Subcutaneous abdominal adipose tissue (tissue), 5 donors: Measurements from ENCODE around the gene CHRM2.
A peak's percentile ranks its signal among the peaks of the same experiment; 100 is the strongest.
"Not testable (repeated sequence)": the region's sequence is repeated elsewhere in the genome, so short reads cannot be mapped to it uniquely, and the experiment has no call there.

Experiments
- H3K27ac ChIP-seq: one replicate; pipeline ENCODE4 v1.7.0; 2013; ENCODE audit warnings: low read depth, mild to moderate bottlenecking, inconsistent platforms, low read length, moderate library complexity
- H3K27me3 ChIP-seq, 5 donors: one replicate each; pipeline ENCODE4 v1.7.0; 2013; ENCODE audit warnings: low read length in 5 of 5, inconsistent platforms in 1 of 5; ENCODE audit not compliant: control insufficient read depth in 5 of 5, insufficient read depth in 4 of 5
- H3K36me3 ChIP-seq, 5 donors: one replicate each; pipeline ENCODE4 v1.7.0; 2013; ENCODE audit warnings: low read length in 5 of 5; ENCODE audit not compliant: control insufficient read depth in 5 of 5, insufficient read depth in 5 of 5
- H3K4me1 ChIP-seq, 5 donors: one replicate each; pipeline ENCODE4 v1.7.0; 2013; ENCODE audit warnings: low read length in 5 of 5, mild to moderate bottlenecking in 3 of 5, moderate library complexity in 1 of 5; ENCODE audit not compliant: control insufficient read depth in 5 of 5, insufficient read depth in 5 of 5
- H3K4me3 ChIP-seq, 5 donors: one replicate each; pipeline ENCODE4 v1.7.0; 2013; ENCODE audit warnings: low read length in 5 of 5, low read depth in 1 of 5
- H3K9ac ChIP-seq, 5 donors: one replicate each; pipeline ENCODE4 v1.7.0; 2013; ENCODE audit warnings: low read length in 5 of 5, mild to moderate bottlenecking in 4 of 5, moderate library complexity in 3 of 5
- H3K9me3 ChIP-seq, 5 donors: one replicate each; pipeline ENCODE4 v1.7.0; 2013; ENCODE audit warnings: low read length in 5 of 5; ENCODE audit not compliant: control insufficient read depth in 5 of 5
- donor health status: healthy.
- donor health status: healthy.
- donor health status: healthy.
- donor health status: healthy.
- donor health status: healthy.

CHRM2 gene

GRCh38 chr7:136868496-136869000, at the start of gene CHRM2:
Gene CHRM2 (plus strand): TSS chr7:136868652. CDS start chr7:137014866, 146,214 bp downstream.
- Histone ChIP-seq H3K9me3 (no peaks in the 10 kb centered on the region), H3K36me3 (no peaks in the 10 kb centered on the region), H3K4me3 (peak within 1 kb of the TSS in 2 of 5 donors; percentile 6 to 27), H3K9ac (no peak within 1 kb of the TSS), H3K27me3 (peaks cover 29 to 50% (median 36%) of the 10 kb centered on the region in 5 donors), H3K4me1 (peaks cover 0 to 33% (median 30%) of the 10 kb centered on the region in 5 donors), H3K27ac (no peak within 1 kb of the TSS)

DNA sequence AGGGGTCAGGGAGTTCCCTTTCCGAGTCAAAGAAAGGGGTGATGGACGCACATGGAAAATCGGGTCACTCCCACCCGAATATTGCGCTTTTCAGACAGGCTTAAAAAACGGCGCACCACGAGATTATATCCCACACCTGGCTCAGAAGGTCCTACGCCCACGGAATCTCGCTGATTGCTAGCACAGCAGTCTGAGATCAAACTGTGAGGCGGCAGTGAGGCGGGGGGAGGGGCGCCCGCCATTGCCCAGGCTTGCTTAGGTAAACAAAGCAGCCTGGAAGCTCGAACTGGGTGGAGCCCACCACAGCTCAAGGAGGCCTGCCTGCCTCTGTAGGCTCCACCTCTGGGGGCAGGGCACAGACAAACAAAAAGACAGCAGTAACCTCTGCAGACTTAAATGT, 37.1 kb upstream of the CHRM2 start:
- H3K36me3 ChIP-seq, H3K27ac ChIP-seq, H3K4me3 ChIP-seq, H3K9ac ChIP-seq, H3K27me3 ChIP-seq, H3K4me1 ChIP-seq, H3K9me3 ChIP-seq: not testable (repeated sequence)

DNA sequence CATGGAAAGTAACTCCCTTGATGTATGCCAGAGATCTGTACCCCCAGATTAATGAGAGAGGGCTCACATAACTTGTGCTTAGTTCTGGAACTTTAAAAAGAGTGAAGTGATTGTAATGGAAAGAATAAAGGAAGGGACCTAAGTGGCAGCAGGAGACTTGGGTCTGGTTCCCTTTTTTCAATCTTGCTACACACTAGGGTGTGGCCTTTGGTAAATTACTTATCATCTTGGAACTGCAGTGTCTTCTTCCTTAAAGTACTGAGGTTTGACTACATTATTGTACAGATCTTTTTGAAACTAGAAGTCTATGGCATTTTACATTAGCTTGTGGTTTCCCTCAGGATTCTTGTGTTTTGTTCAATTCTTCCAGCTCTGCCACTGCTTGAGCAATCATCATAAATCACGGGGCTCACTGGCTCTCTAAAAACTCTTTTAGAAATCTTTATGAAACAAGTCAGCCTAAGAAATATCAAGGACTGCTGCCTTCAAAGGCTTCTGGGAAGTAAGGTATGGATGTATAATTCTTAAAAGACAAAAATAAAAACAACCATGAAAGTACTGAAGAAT, 22.5 kb upstream of the CHRM2 start:
- no peaks in the 10 kb centered on the region for H3K36me3 ChIP-seq
- H3K27me3 ChIP-seq: peaks cover 0 to 3% (median 0%) of the 10 kb centered on the region in 5 donors
- H3K9ac ChIP-seq: no peak overlapping the region
- no peak overlapping the region for H3K27ac ChIP-seq
- H3K4me3 ChIP-seq: no peak overlapping the region
- no peaks in the 10 kb centered on the region for H3K4me1 ChIP-seq
- H3K9me3 ChIP-seq: peaks cover 0 to 4% (median 0%) of the 10 kb centered on the region in 5 donors

DNA sequence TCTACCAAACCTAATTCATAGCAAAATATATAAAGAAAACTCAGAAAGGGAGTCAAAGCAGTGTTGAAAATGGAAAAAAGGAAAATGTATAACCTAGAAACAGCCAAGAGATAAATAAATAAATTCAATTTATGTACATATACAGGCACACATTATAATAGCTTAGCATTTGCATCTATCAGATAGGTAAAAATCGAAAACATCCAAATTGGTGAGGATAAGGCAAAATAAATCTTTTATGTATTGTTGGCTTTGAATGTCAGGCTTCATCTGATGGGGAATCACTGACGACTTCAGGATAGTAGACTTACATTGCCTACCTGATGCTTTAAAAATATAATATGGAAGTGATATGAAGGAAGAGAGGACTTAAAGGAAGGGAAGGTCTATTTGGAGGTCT, 20.6 kb upstream of the CHRM2 start:
- Histone ChIP-seq H3K4me3 (no peak overlapping the region), H3K9me3 (no peaks in the 10 kb centered on the region), H3K27me3 (peaks cover 0 to 3% (median 0%) of the 10 kb centered on the region in 5 donors), H3K9ac (no peak overlapping the region), H3K36me3 (no peaks in the 10 kb centered on the region), H3K27ac (no peak overlapping the region), H3K4me1 (no peaks in the 10 kb centered on the region)

DNA sequence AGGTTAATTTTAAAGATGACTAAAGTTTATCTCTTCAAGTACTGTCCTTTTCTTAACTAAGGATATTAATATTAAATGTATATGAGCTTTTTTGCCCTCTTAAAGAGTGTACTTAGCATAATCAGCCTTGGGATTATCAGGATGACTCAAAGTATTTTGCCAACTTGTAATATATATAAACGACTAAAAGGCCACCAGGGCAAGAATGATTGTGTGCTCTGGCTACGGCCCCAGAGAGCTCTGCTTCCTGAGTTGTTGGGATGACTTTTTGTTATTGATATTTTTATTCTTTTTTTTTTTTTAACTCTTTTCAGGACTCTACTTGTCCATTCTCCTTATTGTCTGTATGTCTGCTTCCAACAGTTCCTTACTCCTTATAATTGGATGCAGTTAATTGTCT, 14.8 kb upstream of the CHRM2 start:
- no peaks in the 10 kb centered on the region for H3K27me3 ChIP-seq
- no peak overlapping the region for H3K4me3 ChIP-seq
- H3K9me3 ChIP-seq: no peaks in the 10 kb centered on the region
- no peaks in the 10 kb centered on the region for H3K4me1 ChIP-seq
- no peak overlapping the region for H3K9ac ChIP-seq
- no peaks in the 10 kb centered on the region for H3K36me3 ChIP-seq
- H3K27ac ChIP-seq: no peak overlapping the region

- no peaks in the 10 kb centered on the region for H3K36me3 ChIP-seq
- no peaks in the 10 kb centered on the region for H3K4me1 ChIP-seq
- H3K9me3 ChIP-seq: no peaks in the 10 kb centered on the region
- no peaks in the 10 kb centered on the region for H3K27me3 ChIP-seq
- H3K27ac ChIP-seq: no peak overlapping the region
- no peak overlapping the region for H3K4me3 ChIP-seq
- H3K9ac ChIP-seq: no peak overlapping the region
Measured at GRCh38 chr7:136857573-136857972, 10.9 kb upstream of the CHRM2 start.

GRCh38 chr7:136859803-136860202, 8.6 kb upstream of the CHRM2 start:
- Histone ChIP-seq H3K4me3 (no peak overlapping the region), H3K9me3 (no peaks in the 10 kb centered on the region), H3K27me3 (no peaks in the 10 kb centered on the region), H3K9ac (no peak overlapping the region), H3K27ac (no peak overlapping the region), H3K36me3 (no peaks in the 10 kb centered on the region), H3K4me1 (no peaks in the 10 kb centered on the region)

DNA sequence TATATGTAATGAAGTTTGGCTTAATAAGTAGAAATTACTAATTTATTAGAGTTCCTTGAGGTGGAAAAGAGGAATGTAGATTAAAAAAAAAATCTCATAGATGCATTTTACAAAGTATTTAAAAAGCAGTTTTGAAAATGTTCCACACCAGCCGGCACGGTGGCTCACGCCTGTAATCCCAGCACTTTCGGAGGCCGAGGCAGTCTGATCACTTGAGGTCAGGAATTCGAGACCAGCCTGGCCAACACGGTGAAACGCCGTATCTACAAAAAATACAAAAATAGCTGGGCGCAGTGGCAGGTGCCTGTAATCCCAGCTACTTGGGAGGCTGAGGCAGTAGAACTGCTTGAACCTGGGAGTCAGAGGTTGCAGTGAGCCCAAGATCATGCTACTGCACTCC, 3.2 kb upstream of the CHRM2 start:
- H3K27me3 ChIP-seq: peaks cover 17 to 28% (median 22%) of the 10 kb centered on the region in 5 donors
- H3K27ac ChIP-seq: no peak overlapping the region

GRCh38 chr7:136865777-136866176, 2.7 kb upstream of the CHRM2 start:
- Histone ChIP-seq H3K27me3 (peaks cover 20 to 33% (median 27%) of the 10 kb centered on the region in 5 donors), H3K4me3 (no peak overlapping the region), H3K36me3 (no peaks in the 10 kb centered on the region), H3K9ac (no peak overlapping the region), H3K9me3 (no peaks in the 10 kb centered on the region), H3K4me1 (peaks cover 0 to 26% (median 23%) of the 10 kb centered on the region in 5 donors), H3K27ac (no peak overlapping the region)

More for the DNA sequence above, 3.2 kb upstream of the CHRM2 start:
- Histone ChIP-seq H3K4me1 (peaks cover 0 to 20% (median 18%) of the 10 kb centered on the region in 5 donors), H3K36me3 (no peaks in the 10 kb centered on the region), H3K4me3 (no peak overlapping the region), H3K9me3 (no peaks in the 10 kb centered on the region), H3K9ac (no peak overlapping the region)

GRCh38 chr7:136869001-136869961, 829 bp downstream of the CHRM2 start:
- Histone ChIP-seq H3K27me3 (peaks cover 29 to 50% (median 36%) of the 10 kb centered on the region in 5 donors), H3K4me1 (peaks cover 0 to 33% (median 30%) of the 10 kb centered on the region in 5 donors), H3K4me3 (peak overlapping the region in 2 of 5 donors; percentile 6 to 27), H3K36me3 (no peaks in the 10 kb centered on the region), H3K9me3 (no peaks in the 10 kb centered on the region), H3K27ac (no peak overlapping the region), H3K9ac (no peak overlapping the region)
